ENCODE measurements around the gene EXOSC1. TPM values are rescaled to one million over a fixed set of nuclear protein-coding genes. Genes with fewer than 3 reads are reported as not detected.

Gene EXOSC1
- total and polyA plus RNA-seq, 2 of the 13 experiments (the other 11 are each of a cell fraction or from before 2014, with no cell fraction given) = 36.3 to 39.9 TPM

GRCh38 chr10:97400665-97401454 lies 44.9 kb downstream of the EXOSC1 start, which contains the start of gene RRP12 (continued):
- TF ChIP-seq FOXA3 (CRISPR knock-in tag; IDR thresholded peaks at IDR 0.05) = peak; percentile 75
- TF ChIP-seq SMC3 (IDR thresholded peaks at IDR 0.05; ENCODE audit: low read length) = no peak
- peak; percentile 92 for TF ChIP-seq DMAP1 (CRISPR knock-in tag; IDR thresholded peaks at IDR 0.05)
- TF ChIP-seq RXRB (CRISPR knock-in tag; IDR thresholded peaks at IDR 0.05; ENCODE audit: borderline replicate concordance) = peak; percentile 41; the same call in 1 of the 2 replicates
- TF ChIP-seq SSRP1 (CRISPR knock-in tag; IDR thresholded peaks at IDR 0.05) = 0 out of 2 replicates have a peak, but pooled peaks have one; percentile 55
- no peak; the same call in 1 of the 2 replicates for TF ChIP-seq ZNF460 (CRISPR knock-in tag; IDR thresholded peaks at IDR 0.05; ENCODE audit: borderline replicate concordance)
- TF ChIP-seq CSRNP1 (CRISPR knock-in tag; IDR thresholded peaks at IDR 0.05) = peak; percentile 89
- no peak for TF ChIP-seq ZSCAN9 (CRISPR knock-in tag; IDR thresholded peaks at IDR 0.05; ENCODE audit: borderline replicate concordance)
- no peak for TF ChIP-seq FOXA1 (IDR thresholded peaks at IDR 0.05)
- TF ChIP-seq FOXA1 (CRISPR knock-in tag; IDR thresholded peaks at IDR 0.05) = peak; percentile 76
- no peak for TF ChIP-seq CEBPG (CRISPR knock-in tag; IDR thresholded peaks at IDR 0.05)
- no peak for TF ChIP-seq RARA (CRISPR knock-in tag; IDR thresholded peaks at IDR 0.05)
- no peak for TF ChIP-seq CEBPB (IDR thresholded peaks at IDR 0.05; ENCODE audit: borderline replicate concordance, low read depth, low read length)
- no peak for TF ChIP-seq GFI1 (CRISPR knock-in tag; IDR thresholded peaks at IDR 0.05; ENCODE audit: borderline replicate concordance)
- peak; percentile 58; the same call in 1 of the 2 replicates for TF ChIP-seq ZMAT3 (CRISPR knock-in tag; conservative IDR thresholded peaks at IDR 0.05)
- TF ChIP-seq SAP130 (CRISPR knock-in tag; IDR thresholded peaks at IDR 0.05; ENCODE audit: low read depth) = peak; percentile 100
- TF ChIP-seq ADNP (CRISPR knock-in tag; IDR thresholded peaks at IDR 0.05) = no peak
- peak; percentile 37; the same call in 1 of the 2 replicates for TF ChIP-seq HCFC1 (IDR thresholded peaks at IDR 0.05; ENCODE audit: low read depth, low read length)
- no peak for TF ChIP-seq ZNF253 (CRISPR knock-in tag; IDR thresholded peaks at IDR 0.05; ENCODE audit: borderline replicate concordance)
- no peak for TF ChIP-seq ZNF644 (CRISPR knock-in tag; IDR thresholded peaks at IDR 0.05; ENCODE audit: low read depth)
- peak; percentile 73 for TF ChIP-seq PHF20 (CRISPR knock-in tag; IDR thresholded peaks at IDR 0.05)
- TF ChIP-seq, protein P1, sequence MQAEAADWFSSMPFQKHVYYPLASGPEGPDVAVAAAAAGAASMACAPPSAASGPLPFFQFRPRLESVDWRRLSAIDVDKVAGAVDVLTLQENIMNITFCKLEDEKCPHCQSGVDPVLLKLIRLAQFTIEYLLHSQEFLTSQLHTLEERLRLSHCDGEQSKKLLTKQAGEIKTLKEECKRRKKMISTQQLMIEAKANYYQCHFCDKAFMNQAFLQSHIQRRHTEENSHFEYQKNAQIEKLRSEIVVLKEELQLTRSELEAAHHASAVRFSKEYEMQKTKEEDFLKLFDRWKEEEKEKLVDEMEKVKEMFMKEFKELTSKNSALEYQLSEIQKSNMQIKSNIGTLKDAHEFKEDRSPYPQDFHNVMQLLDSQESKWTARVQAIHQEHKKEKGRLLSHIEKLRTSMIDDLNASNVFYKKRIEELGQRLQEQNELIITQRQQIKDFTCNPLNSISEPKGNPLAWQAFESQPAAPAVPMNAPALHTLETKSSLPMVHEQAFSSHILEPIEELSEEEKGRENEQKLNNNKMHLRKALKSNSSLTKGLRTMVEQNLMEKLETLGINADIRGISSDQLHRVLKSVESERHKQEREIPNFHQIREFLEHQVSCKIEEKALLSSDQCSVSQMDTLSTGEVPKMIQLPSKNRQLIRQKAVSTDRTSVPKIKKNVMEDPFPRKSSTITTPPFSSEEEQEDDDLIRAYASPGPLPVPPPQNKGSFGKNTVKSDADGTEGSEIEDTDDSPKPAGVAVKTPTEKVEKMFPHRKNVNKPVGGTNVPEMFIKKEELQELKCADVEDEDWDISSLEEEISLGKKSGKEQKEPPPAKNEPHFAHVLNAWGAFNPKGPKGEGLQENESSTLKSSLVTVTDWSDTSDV (CRISPR knock-in tag; IDR thresholded peaks at IDR 0.05) = no peak
- TF ChIP-seq ZNF543 (CRISPR knock-in tag; IDR thresholded peaks at IDR 0.05) = peak; percentile 69; the same call in 1 of the 2 replicates
- peak; percentile 43; the same call in 1 of the 2 replicates for TF ChIP-seq ZNF430 (CRISPR knock-in tag; IDR thresholded peaks at IDR 0.05)
- TF ChIP-seq NKX3-1 (CRISPR knock-in tag; IDR thresholded peaks at IDR 0.05) = no peak
- TF ChIP-seq, protein P2, sequence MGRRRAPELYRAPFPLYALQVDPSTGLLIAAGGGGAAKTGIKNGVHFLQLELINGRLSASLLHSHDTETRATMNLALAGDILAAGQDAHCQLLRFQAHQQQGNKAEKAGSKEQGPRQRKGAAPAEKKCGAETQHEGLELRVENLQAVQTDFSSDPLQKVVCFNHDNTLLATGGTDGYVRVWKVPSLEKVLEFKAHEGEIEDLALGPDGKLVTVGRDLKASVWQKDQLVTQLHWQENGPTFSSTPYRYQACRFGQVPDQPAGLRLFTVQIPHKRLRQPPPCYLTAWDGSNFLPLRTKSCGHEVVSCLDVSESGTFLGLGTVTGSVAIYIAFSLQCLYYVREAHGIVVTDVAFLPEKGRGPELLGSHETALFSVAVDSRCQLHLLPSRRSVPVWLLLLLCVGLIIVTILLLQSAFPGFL (CRISPR knock-in tag; IDR thresholded peaks at IDR 0.05) = peak; percentile 27; the same call in 1 of the 2 replicates
- peak; percentile 86 for TF ChIP-seq ZNF883 (CRISPR knock-in tag; IDR thresholded peaks at IDR 0.05; ENCODE audit: not compliant biosample characterization)
- no peak for TF ChIP-seq ZNF577 (CRISPR knock-in tag; IDR thresholded peaks at IDR 0.05; ENCODE audit: borderline replicate concordance, low read depth)

Data from HepG2 (cell line).